Measurements from ENCODE around the gene PHC2. TPM values are rescaled to one million over a fixed set of nuclear protein-coding genes. Genes with fewer than 3 reads are reported as not detected.

Gene PHC2
- total RNA-seq, 1 donor = 75.6 TPM

DNA sequence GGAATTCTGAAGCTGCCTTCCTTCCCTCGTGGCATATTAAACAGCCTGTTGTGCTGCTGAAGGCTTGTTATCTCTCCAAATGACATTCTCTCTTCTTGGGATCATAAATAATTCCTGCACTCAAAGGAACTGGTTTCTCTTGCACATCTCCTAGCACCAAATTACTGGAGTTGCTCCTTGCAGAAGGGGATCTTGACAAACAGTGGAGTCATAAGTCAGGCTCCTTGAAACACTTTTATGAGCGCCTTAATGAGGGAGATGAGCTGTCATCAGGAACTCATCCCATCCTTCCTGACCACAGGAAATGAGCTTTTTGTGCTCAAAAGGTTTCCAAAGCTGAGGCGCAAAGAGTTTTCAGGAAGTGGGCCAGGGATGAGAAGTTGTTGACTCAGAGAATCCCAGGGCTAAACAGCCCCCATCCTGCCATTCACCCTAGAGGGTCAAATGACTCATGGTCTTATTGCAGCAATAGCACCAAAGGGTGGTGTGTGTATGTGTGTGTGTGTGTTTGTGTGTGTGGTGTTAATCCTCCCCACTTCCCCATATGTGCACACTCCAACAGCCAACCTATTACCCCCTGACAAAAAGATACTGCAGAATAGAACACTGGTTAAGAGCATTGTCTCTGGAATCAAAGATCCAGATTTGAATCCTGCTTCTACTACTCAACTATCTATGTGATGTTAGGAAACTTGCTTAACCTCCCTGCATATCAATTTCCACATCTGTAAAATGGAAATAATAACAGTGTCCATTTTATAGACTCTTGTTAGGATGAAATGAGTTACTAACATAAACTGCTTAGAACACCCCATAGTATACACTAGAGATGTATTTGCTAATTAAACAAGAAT is 2.8 kb upstream of the PHC2 start:
- no peak overlapping the region for H3K4me3 ChIP-seq (ENCODE audit: low read depth, low read length)
- peak; percentile 100 for DNase-seq (ENCODE audit: low read depth)
- TF ChIP-seq CTCF (IDR thresholded peaks at IDR 0.05; ENCODE audit: insufficient read depth, low read depth, low read length) = no peak

- peak; percentile 29 for DNase-seq (ENCODE audit: low read depth)
- H3K4me3 ChIP-seq (ENCODE audit: low read depth, low read length) = peak overlapping the region; percentile 66
- TF ChIP-seq CTCF (IDR thresholded peaks at IDR 0.05; ENCODE audit: insufficient read depth, low read depth, low read length) = no peak
Measured at GRCh38 chr1:33429856-33430691, 821 bp downstream of the PHC2 start.

DNA sequence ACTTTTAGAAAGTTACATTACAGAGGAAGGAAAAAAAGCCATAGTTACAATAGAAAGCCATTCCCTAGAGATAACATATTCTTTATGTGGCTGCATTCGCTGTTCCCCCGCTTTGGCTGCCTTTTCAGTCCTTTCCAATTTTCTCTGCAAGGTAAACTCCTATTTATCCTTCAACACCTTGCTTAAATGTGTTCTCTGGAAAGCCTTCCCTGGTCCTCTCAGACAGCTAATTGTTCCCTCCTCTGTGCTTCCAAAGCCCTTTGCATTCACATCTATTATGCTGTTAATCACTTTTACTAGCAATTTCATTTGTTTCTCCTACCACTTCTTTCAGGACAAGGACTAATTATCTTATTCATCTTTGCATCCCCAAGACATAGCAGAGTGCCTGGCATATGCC is 1.6 kb downstream of the PHC2 start:
- peak overlapping the region; percentile 66 for H3K4me3 ChIP-seq (ENCODE audit: low read depth, low read length)
- DNase-seq (ENCODE audit: low read depth) = no peak
- no peak for TF ChIP-seq CTCF (IDR thresholded peaks at IDR 0.05; ENCODE audit: insufficient read depth, low read depth, low read length)

GRCh38 chr1:33428661-33429060 is 2.2 kb downstream of the PHC2 start:
- DNase-seq (ENCODE audit: low read depth) = no peak
- peak overlapping the region; percentile 66 for H3K4me3 ChIP-seq (ENCODE audit: low read depth, low read length)
- TF ChIP-seq CTCF (IDR thresholded peaks at IDR 0.05; ENCODE audit: insufficient read depth, low read depth, low read length) = no peak

- TF ChIP-seq CTCF (IDR thresholded peaks at IDR 0.05; ENCODE audit: insufficient read depth, low read depth, low read length) = no peak
Measured at GRCh38 chr1:33426916-33427315, 4.0 kb downstream of the PHC2 start.

DNA sequence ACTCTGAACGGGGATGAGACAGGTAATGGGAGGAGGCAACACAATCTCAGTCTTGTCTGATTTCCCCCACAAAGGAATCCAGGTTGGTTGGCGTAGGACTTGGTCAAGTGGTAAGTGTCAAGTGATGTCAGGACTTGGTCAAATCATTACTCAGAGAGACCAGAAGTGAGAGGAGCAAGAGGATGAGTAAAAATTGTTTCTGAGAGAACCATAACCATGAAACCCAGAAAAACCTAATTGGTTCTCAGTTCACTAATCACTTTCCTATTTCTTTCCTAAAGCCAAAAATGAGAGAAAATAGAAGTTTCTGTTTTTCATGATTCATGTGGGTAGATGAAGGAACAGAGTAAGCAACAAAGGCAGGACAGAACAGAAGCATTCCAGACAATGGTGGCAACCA is 5.0 kb downstream of the PHC2 start:
- no peak for TF ChIP-seq CTCF (IDR thresholded peaks at IDR 0.05; ENCODE audit: insufficient read depth, low read depth, low read length)
- H3K4me3 ChIP-seq (ENCODE audit: low read depth, low read length) = no peak overlapping the region
- no peak for DNase-seq (ENCODE audit: low read depth)

More at GRCh38 chr1:33426916-33427315, 4.0 kb downstream of the PHC2 start:
- no peak overlapping the region for H3K4me3 ChIP-seq (ENCODE audit: low read depth, low read length)
- peak; percentile 30 for DNase-seq (ENCODE audit: low read depth)

Data from fibroblast of villous mesenchyme (primary cell).